ENCODE data around the gene CD22. TPM values are rescaled to one million over a fixed set of nuclear protein-coding genes. Genes with fewer than 3 reads are reported as not detected.

CD22 gene
- total RNA-seq, 4 donors from 2014 or later, result 2.7 to 5.6 (median 4.9) TPM

DNA sequence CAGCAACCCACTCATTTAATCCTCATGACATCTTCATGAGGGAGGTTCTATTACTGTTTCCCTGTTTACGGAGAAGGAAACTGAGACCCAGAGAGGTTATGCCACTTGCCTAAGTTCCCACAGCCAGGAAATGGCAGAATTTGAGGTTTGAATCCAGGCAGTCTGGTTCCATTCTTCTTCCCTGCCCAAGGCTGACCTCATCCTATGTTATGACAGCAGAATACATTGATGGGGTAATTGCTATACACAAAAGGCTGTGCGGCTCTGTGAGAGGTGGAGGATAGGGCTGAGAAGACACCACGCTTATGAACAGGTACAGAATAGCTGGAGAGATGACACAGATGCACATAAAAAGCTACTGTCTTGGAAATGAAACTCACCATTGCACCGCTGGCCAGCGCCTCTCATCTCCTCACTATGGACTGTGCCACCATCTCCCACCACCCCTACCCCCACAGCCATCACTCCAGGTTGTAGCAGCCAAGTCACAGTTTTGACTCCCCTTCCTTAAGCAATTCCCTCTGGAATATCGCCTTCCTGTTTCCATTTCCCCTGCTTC lies 25.6 kb upstream of the CD22 start:
- no peaks in the 10 kb centered on the region for H3K36me3 ChIP-seq
- WGBS, 2 donors (ENCODE audit: low coverage in 1 of 2), result 67% methylated on average over 5 of the region's 6 CpGs; no CpG with 5 or more reads in 1 of the 2 donors
- no peak overlapping the region for H3K4me3 ChIP-seq
- no peak for ATAC-seq
- peaks cover 77% of the 10 kb centered on the region for H3K27me3 ChIP-seq
- TF ChIP-seq EP300 (IDR thresholded peaks at IDR 0.05) (no peak), CTCF (IDR thresholded peaks at IDR 0.05) (no peak), POLR2A (IDR thresholded peaks at IDR 0.05) (no peak), POLR2AphosphoS5 (IDR thresholded peaks at IDR 0.05) (no peak)
- H3K27ac ChIP-seq, result no peak overlapping the region
- no peaks in the 10 kb centered on the region for H3K4me1 ChIP-seq
- H3K9me3 ChIP-seq, result no peaks in the 10 kb centered on the region

- Histone ChIP-seq H3K27ac (no peak overlapping the region), H3K27me3 (peaks cover 71% of the 10 kb centered on the region), H3K4me3 (no peak overlapping the region), H3K4me1 (no peaks in the 10 kb centered on the region), H3K9me3 (no peaks in the 10 kb centered on the region), H3K36me3 (no peaks in the 10 kb centered on the region)
- TF ChIP-seq POLR2AphosphoS5 (IDR thresholded peaks at IDR 0.05), result no peak
- TF ChIP-seq EP300 (IDR thresholded peaks at IDR 0.05), result no peak
- TF ChIP-seq CTCF (IDR thresholded peaks at IDR 0.05), result no peak
- TF ChIP-seq POLR2A (IDR thresholded peaks at IDR 0.05), result no peak
- ATAC-seq, result no peak
- WGBS, 2 donors (ENCODE audit: low coverage in 1 of 2), result 45 to 89% methylated on average over 2 of the region's 11 CpGs
Observed at GRCh38 chr19:35304036-35304435, 25.0 kb upstream of the CD22 start.

GRCh38 chr19:35305181-35305580 lies 23.8 kb upstream of the CD22 start:
- no peak for ATAC-seq
- peaks cover 68% of the 10 kb centered on the region for H3K27me3 ChIP-seq
- H3K4me1 ChIP-seq, result no peaks in the 10 kb centered on the region
- WGBS, 2 donors (ENCODE audit: low coverage in 1 of 2), result 80 to 100% methylated on average over 1 to 2 of the region's 6 CpGs
- no peaks in the 10 kb centered on the region for H3K9me3 ChIP-seq
- no peak overlapping the region for H3K4me3 ChIP-seq
- no peaks in the 10 kb centered on the region for H3K36me3 ChIP-seq
- no peak overlapping the region for H3K27ac ChIP-seq
- TF ChIP-seq POLR2AphosphoS5 (IDR thresholded peaks at IDR 0.05), result no peak
- no peak for TF ChIP-seq CTCF (IDR thresholded peaks at IDR 0.05)
- TF ChIP-seq EP300 (IDR thresholded peaks at IDR 0.05), result no peak
- no peak for TF ChIP-seq POLR2A (IDR thresholded peaks at IDR 0.05)

GRCh38 chr19:35306473-35307246 lies 22.3 kb upstream of the CD22 start:
- H3K4me1 ChIP-seq, result no peaks in the 10 kb centered on the region
- no peak overlapping the region for H3K4me3 ChIP-seq
- no peaks in the 10 kb centered on the region for H3K9me3 ChIP-seq
- H3K36me3 ChIP-seq, result no peaks in the 10 kb centered on the region
- TF ChIP-seq POLR2A (IDR thresholded peaks at IDR 0.05) (no peak), CTCF (IDR thresholded peaks at IDR 0.05) (no peak), EP300 (IDR thresholded peaks at IDR 0.05) (no peak), POLR2AphosphoS5 (IDR thresholded peaks at IDR 0.05) (no peak)
- peaks cover 59% of the 10 kb centered on the region for H3K27me3 ChIP-seq
- H3K27ac ChIP-seq, result no peak overlapping the region
- 80 to 84% methylated on average over 13 of the region's 20 CpGs for WGBS, 2 donors (ENCODE audit: low coverage in 1 of 2)
- no peak for ATAC-seq

DNA sequence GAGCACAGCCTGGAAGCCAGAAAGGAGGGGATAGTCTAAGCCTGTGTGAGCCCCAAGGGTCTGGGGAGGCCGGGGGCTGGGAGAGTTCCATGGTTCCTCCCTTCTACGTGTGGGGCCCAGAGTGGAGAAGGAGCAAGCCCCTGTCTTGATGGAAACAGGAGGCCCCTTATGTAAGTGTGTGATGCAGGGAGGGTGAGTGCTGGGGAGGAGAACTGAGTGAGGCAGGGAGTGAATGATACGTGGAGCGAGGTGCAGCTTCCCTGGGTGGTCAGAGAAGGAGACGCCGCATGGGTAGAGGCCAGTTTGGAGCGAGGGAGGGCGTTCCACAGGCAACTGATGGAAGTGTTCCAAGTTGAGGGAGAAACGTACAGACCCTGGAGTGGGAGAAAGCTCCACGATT lies 21.1 kb upstream of the CD22 start:
- Histone ChIP-seq H3K36me3 (no peaks in the 10 kb centered on the region), H3K9me3 (no peaks in the 10 kb centered on the region), H3K4me1 (no peaks in the 10 kb centered on the region), H3K4me3 (no peak overlapping the region), H3K27ac (no peak overlapping the region), H3K27me3 (peaks cover 58% of the 10 kb centered on the region)
- 23 to 36% methylated on average over 4 to 10 of the region's 10 CpGs for WGBS, 2 donors (ENCODE audit: low coverage in 1 of 2)
- TF ChIP-seq EP300 (IDR thresholded peaks at IDR 0.05), result no peak
- no peak for TF ChIP-seq POLR2A (IDR thresholded peaks at IDR 0.05)
- TF ChIP-seq CTCF (IDR thresholded peaks at IDR 0.05), result no peak
- TF ChIP-seq POLR2AphosphoS5 (IDR thresholded peaks at IDR 0.05), result no peak
- no peak for ATAC-seq

Data from gastroesophageal sphincter (tissue), 4 donors.